GM18499 (cell line): ENCODE measurements around the gene DSCAML1.

Experiments used
- ATAC-seq: cut with Tn5 transposase; IDR thresholded peaks from one replicate; pipeline ENCODE4 v1.9.1; 2021; ENCODE audit warnings: moderate number of reproducible peaks; ENCODE audit not compliant: insufficient read depth, unreplicated experiment

DSCAML1 gene

DNA sequence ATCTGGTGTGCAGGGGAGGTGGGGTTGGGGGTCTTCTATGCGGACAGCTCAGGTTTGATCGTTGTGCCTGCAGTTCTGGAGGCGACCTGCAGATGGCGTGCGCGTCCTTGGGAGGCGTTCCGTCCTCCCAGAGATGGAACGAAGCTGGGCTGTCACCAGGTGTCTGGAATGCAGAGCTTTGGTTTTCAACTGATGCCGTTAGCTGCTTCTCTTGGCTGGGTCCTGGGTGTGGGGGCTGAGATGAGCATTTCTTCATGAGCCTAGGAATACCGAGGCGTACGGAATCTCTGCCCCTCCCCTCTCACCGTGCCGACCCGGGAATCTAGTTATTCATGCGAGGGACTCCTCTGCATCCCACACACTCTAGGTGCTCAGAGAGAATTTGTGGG is 370.7 kb downstream of the DSCAML1 start:
- ATAC-seq, result no peak

DNA sequence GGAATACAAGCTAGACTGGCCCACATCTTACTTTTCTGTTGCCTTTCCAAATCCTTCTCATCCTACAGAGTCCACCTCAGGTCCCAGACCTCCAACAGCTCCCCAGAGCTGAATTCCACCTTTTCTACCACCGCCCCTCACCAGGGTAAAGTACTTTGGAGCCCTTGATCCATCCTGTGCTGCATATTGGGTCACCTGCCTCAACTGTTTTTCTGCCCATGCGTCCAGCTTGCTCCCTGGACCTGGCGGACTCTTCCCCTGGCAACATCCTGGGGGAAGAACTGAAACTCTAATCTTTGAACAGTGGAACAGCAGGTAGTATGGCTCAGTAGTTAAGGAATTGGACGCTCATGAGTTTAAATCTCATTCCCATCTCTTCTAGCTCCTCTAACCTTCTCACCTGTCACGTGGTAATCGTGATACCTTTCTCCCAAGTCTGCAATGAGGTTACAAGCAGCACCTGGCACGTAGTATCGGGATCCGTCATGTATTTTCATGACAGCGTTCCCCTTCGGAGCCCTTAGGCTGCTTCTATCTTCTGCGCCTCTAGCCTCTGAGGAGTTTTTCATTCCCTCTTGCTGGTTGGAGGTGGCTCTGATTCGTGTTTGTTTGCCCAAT is 371.2 kb downstream of the DSCAML1 start:
- ATAC-seq, result no peak

DNA sequence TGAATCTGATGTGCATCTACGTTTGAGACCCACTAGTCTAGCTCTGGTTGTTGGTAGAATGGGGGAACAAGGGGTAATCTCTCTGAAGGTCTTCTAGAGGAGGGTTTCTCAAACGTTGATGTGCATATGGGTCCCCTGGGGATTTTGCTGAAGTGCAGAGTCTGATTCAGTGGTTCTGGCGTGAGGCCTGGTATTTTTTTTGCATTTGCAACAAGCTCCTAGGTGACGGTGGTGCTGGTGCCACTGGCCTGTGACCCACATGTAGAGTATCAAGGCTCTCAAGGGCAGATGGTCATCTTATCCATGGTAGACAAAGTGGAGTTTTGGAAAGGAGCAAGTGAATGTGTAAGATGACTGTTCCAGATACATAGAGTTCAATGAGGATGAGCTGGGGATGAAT is 372.2 kb downstream of the DSCAML1 start:
- no peak for ATAC-seq

DNA sequence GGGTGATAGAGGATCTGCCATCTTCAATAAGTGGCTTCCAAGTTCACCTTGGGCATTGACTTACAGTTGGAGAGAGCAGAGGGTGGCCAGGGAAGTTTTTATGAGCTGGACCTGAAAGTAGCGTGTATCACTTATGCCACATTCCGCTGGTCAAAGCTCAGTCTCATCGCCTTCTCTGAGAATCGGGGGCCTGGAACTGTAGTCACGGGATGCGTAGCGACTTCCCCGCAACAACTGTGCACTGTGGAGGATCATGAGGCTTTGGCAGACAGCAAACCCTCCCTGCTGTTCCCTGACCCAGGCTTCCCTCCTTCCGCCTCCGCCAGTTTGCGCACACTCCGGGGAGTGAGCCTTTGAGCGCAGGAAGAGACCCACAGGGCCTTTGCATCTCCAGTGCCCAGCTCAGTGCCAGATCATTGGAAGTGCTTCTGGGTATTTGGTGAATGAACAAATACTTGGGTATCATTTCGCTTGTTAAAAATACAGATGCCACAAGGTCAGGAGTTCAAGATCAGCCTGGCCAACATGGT is 373.9 kb downstream of the DSCAML1 start:
- ATAC-seq, result no peak

DNA sequence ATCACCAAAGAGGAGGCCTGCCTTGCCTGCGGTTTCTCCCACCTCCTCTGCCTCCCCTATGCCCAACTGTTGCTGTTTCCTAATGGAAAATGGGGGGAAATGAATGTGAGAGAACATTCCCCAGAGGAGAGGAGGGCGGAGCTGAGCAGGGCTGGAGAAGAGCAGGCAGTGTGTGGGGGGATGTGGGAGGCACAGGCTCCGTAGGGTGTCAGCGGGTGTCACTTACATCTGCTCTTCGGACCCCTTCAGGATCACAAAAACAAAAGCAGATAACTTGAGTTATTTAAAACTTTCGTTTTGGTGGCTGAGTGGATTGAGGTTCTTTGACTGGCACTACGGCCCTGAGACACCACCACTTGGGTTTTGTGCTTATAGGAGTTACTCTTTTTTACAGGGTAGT is 375.5 kb downstream of the DSCAML1 start:
- no peak for ATAC-seq

DNA sequence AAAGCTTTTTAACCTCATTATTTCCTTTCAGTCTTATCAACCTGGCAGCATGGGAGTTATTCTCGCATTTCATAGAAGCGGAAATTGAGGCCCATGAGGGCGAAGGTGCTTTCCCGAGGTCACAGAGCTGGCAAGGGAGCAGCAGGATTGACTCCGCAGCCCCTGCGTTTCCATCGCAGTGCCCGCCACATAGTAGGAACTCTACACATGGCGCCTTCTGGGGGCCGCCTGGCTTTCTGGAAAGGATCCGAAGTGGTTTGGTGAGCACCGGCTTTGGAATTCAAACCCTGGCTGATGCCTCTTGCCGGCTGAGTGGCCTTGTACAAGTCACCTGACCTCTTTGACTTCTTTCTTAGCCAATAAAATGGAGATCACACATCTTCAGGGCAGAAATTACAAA is 376.0 kb downstream of the DSCAML1 start:
- ATAC-seq, result no peak

DNA sequence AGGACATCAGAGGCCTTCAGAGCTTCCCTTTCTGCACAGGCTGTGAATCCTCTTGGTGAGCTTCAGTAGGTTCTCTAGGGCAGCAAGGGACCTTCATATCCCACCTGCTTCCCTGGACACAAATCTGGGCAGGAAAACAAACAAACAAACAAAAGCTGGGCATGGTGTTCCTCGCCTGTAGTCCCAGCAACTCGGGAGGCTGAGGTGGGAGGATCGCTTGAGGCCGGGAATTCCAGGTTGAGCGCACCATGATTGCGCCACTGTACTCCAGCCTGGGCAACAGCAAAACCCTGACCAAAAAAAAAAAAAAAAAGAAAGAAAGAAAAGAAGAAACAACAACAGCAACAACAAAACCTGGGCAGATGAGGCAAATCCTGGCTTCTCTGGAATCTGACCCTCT is 376.4 kb downstream of the DSCAML1 start:
- no peak for ATAC-seq

DNA sequence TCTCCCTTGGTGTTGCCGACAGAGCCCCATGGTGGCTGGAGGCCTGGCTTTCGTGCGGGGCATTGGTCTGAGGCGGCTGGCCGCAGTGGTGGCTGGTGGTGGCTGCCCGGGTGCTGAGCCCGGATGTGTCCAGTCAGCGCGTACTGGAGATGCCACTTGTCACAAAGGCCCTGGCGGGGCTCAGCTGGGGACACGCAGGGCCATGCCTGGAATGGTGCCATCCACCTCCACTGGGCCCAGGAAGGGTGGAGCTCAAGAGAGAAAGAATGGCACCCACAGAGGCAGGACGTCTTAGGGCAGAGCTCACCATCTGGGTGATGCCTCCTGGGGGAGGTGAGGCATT is 376.9 kb downstream of the DSCAML1 start:
- ATAC-seq, result no peak

DNA sequence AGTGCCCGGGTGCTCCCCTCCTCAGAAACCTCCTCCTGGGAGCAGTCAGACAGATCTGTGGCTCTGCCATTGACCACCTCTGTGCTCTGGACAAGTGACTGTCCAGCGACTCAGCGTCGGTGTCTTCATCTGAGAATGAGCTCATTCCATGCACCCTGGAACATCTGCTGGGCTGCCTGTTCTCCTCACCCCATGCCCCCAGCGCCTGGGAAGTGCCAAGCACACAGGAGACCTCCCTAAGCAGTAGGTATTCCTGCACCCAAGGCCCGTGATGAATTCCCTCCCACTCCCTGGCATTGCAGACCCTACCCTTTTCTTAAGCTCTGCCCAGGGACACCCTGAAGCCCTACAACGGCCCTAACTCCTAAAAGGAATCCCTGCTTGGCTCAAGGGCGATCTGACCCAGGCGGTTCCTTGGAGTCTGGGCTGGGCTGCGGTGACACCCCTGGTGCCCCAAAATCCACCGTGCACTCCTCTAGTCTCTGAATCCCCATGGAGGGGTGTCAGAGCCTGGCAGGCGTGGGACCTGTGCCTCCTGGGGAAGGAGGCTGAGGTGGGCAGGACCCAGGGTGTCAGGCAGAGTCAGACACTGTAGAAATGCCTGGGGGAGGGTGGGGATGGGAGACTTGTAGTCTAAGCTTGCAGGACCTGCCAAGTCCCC is 377.4 kb downstream of the DSCAML1 start:
- no peak for ATAC-seq

DNA sequence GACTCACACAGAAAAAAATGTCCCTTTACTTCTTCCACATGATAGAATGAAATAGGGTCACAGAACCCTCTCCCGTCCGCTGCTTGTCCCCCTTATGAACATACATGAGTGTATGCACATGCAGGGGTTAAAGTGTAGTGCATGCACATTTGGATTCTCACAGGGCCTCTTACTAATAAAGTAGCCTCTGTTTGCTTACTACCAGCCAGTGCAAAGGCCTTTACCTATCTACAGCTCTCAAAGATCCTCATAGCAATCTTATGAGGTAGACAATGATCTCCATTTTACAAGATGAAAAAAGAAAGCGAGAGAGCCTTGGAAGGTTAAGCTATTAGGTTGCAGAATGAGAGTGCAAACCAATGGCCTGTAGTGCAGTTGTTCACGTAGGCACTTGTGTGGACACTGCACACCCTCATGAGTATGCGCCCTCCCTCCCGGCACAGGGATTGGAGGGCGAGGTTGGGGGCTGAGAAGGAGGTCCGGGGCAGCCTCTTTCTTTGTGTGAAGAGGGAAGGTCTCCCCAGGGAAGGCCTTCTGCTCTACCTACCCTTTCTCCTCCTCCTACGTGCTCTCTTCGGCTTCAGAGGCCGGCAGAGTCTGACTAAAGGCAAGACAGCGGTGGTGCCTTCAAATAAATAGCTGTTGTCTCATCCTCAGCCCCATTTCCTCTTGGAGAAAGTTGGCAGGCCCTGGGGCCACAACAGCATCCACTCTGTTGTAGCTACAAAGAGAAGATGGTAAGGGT is 378.1 kb downstream of the DSCAML1 start:
- no peak for ATAC-seq

DNA sequence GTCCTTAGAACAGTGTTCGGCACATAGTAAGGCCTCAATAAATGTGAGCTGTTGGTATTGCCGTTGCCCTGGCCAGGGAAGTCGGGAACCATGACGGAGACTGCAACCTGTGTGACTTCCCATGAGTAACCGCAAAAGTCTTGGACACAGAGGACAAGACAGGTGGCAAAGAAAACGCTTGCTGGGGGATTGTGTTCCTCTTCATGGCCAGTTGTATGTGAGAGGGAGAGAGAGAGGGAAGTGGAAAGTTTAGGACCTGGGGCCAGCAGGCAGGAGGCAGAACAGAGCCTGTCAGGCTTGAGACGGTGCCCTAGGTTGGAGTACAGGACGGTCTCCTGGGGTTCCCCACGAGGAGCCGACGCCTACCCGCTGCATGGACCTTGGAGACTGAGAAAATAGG is 379.2 kb downstream of the DSCAML1 start:
- no peak for ATAC-seq

DNA sequence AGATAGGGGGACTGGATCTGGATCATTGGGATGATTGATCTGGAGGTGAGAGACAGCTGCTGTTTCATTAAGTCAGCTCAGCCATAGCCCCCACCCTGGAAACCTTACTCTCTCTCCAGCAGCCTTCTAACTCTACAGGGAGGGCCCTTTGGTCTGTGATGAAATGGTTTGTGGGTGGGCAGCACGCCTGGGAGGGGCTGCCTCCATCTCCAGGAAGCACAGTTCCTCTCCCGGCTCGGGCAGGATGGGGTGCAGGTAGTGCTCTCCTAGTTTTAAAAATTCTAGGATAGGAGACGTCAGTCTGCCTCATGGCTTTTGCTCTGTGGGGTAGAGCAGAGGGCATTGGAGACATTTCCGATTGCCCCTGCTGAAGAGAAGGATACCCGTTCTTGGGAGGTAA is 379.7 kb downstream of the DSCAML1 start:
- ATAC-seq, result no peak

DNA sequence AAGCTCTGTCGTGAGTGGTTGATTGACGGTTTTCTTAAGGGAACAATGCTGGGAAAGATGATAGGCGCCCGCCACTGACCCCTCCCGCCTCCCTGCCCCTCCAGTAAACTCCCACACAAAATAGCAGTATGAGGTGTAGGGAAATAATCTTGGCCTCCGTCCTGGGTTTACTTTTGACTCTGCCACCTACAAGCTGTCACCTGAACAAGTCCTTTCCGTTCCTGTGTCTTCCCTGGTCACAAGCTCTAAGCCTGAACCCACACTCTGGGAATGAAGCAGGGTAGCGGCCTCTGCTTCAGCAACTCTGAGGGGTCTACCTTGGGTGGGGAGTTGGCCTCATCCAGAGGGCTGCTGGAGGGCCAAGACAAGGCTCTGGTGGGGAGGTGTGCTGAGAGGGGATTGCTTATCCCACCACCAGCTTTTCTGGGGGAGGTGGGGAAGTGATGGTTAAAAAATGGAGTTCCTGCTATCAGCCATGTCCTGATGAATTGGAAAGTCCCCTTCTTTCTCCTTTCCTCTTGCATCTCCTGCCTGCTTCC is 381.6 kb downstream of the DSCAML1 start:
- no peak for ATAC-seq

DNA sequence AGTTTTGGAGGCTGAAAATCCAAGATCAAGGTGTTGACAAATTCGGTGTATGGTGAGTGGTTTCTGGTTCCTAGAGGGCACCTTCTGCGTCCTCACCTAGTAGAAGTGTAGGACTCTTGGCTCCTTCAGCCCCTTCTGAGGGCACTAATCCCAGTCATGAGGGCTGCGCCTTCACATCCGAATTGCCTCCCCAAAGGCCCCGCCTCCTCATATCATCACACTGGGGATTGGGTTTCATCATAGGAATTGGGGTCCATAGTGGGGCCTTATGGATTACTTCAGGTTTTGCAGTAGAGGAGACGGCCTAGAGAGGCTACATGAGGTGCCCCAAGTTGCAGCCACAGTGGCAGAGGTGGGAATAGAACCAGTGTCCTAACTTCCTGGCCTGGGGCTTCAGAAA is 382.3 kb downstream of the DSCAML1 start:
- ATAC-seq, result no peak

DNA sequence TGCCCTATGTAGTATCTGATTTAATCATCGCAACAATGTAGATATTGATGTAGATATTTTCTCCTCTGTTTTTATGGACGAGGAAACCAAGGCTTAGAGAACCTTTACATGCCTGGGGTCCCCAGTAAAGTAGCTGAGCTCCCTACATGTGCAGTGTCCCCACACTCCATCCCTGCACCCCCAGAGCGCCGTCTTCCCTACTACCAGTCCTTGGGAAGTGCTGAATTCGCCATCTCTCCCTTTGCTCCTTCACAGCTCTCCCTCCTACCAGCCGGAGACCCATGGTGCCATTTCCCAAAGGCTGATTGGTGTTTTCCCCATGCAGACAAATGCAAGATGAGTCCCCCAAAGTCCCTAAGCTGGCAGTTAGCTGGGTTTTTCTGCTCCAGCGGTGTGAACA is 383.4 kb downstream of the DSCAML1 start:
- ATAC-seq, result no peak

DNA sequence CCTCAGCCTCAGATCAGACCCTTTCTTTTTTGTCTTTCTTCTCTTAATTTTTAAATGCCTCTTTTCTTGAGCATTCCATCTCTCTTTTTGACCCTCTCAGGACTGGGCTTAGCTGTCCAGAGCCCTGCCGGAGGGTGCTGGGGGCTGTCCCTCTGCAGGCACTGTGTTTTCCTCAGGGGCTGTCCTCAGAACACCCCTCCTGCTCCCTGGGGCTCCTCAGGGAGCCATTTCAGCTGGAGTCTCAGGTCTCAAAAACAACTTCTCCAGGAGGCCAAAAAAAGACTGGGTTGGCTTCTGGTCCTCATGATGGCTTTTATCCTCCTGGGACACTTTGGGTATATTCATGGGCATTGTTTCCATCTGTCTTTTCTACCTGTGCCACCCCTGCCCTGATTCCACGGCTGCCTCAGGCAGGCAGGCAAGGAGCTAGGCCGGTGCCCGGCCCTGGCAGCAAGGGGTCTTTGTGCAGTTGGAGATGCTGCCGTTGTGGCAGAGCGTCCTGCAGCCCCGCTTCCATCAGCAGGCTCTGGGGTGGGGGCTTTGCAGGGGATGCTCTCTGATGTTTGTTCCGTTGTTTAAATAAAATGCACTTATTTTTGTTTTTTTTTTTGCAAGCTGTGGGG is 384.3 kb downstream of the DSCAML1 start:
- no peak for ATAC-seq

DNA sequence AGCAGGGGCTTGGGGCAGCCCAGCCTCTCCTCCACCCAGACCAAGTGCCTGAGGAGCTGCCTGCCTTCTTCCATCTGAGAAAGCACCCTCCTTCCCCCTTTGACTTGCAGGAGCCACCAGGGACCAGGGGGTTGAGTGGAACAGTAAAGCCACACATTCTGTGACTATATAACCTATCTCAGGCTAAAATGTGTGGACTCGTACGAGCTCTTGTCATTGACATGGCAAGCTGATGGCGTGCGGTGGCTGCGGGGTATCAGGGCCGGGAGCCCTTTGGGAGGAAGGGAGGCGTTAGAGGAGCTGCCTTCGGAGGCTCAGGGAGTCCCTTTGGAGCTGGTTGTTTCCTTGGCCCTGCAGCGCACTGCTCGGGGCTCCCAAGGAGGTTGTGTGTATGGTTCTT is 384.8 kb downstream of the DSCAML1 start:
- ATAC-seq, result no peak

DNA sequence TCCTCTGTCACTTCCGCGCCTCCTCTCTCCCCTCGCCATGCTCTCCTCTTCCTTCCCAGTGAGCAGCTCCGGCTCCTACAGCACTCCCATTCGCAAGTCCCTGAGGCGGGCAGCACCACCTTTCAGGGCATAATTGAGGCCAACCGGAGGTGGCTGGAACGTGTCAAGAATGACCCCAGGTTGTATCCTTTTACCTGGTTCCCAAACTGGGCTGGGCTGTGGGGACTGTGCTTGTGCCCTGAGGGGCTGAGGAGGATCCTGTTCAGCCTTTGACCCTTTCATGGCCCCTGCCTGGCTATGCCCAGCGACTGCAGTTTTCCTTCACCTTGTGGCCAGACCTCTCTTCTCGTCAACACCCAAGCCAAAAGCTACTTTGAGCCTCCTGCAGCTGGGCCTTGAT is 385.3 kb downstream of the DSCAML1 start:
- ATAC-seq, result no peak

DNA sequence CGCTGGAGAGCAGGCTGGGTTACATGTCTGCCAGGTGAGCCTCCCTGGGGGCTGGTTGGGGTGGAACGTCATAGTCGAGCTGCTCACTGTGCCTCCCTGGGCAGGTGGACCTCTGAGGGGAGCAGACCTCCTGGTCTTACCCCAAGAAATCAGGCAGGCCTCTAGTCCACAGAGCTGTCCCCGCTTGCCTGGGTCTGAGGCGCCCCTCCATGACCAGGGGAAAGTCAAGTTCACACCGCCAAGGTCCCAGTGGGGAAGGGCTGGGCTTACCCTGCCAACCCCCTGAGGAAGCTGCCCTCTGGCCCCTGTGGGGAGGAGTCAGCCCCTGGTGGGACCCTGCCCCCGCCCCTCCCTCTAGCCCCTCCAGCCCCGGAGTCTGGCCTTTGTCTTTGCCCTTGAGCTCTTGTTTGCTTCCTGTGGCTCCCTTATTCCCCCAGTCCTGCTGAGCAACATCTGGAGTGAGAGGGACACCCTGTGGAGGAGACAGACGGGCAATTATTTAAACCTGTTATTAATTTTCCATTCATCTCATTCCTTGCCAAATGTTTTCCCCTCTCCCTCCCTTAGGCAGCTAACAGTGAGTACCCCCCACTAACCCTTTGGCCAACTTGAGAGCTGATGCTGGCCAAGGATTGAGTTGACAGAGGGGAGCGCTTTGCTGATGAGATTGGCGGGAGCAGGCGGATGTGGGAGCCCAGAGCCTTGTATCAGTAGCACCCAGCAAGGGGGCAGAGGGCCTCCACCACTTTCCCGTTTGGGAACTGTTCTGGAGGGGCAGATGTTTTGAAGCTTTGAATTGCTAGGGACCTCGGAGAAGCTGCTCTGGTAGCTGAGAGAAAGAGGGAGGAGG is 385.9 kb downstream of the DSCAML1 start:
- ATAC-seq, result no peak

DNA sequence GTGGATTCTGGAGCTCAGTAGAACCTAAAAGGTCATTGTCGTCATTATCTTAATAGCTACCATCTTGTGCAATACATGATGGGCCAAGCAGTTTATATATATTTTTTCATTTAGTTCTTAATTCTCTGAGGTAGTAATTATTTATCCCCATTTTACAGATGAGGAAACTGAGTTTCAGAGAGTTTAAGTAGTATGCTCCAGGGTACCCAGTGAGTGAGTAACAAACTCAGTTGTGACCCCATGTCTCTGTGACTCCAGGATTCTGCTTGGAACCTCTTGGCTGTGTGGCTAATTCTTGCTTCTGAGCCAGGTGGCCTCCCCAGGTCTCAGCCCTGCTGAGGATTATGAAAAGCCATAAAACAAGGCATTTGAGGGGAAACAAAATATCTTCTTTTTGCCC is 386.8 kb downstream of the DSCAML1 start:
- ATAC-seq, result no peak
